HFFc6 (cell line): ENCODE data around the gene CALHM2. TPM values are rescaled to one million over a fixed set of nuclear protein-coding genes. Genes with fewer than 3 reads are reported as not detected.
"Not testable (repeated sequence)": the region's sequence is repeated elsewhere in the genome, so short reads cannot be mapped to it uniquely, and the experiment has no call there.

Experiments used
- DNase-seq: peaks from one replicate; pipeline ENCODE4 v3.0.0-alpha.2; 2018
- H3K27ac Mint-ChIP-seq: 2 replicates; pipeline ENCODE4 v1.8.0; 2020; ENCODE audit warnings: mild to moderate bottlenecking, mixed read lengths
- H3K27me3 Mint-ChIP-seq: 2 replicates; pipeline ENCODE4 v1.8.0; 2021; ENCODE audit warnings: mild to moderate bottlenecking, moderate library complexity, mixed read lengths; ENCODE audit not compliant: insufficient read depth
- H3K36me3 Mint-ChIP-seq: 2 replicates; pipeline ENCODE4 v1.8.0; 2021; ENCODE audit warnings: low read depth, mixed read lengths
- H3K4me1 Mint-ChIP-seq: 2 replicates; pipeline ENCODE4 v1.8.0; 2020; ENCODE audit warnings: low read depth, mixed read lengths
- H3K4me3 Mint-ChIP-seq: 2 replicates; pipeline ENCODE4 v1.8.0; 2020; ENCODE audit warnings: mild to moderate bottlenecking, moderate library complexity, mixed read lengths
- H3K9me3 Mint-ChIP-seq: 2 replicates; pipeline ENCODE4 v1.8.0; 2020; ENCODE audit warnings: mild to moderate bottlenecking, mixed read lengths
- CTCF ChIP-seq: fragments of 200-600 bp; sonication (generic); IDR thresholded peaks from 2 replicates; pipeline ENCODE4 v1.5.0; 2021; ENCODE audit warnings: antibody characterized with exemption, mild to moderate bottlenecking
- total RNA-seq, 6 experiments: library from RNA; stranded (reverse); fragmentation: NEBNext Ultra II Directional; extraction: Animal tissue kit (Norgen Biotek cat#: 25700); gene quantifications; 2 replicates in 1 of 6; 3 replicates in 5 of 6; pipeline ENCODE4 v1.2.3, GENCODE V29; 2021

The CALHM2 gene
- total RNA-seq, 6 experiments from 2014 or later, result 41.0 to 46.0 (median 45.1) TPM

- peak; percentile 95 for DNase-seq
- H3K27me3 Mint-ChIP-seq, result peaks cover 24% of the 10 kb centered on the region
- H3K36me3 Mint-ChIP-seq, result no peaks in the 10 kb centered on the region
- H3K4me1 Mint-ChIP-seq, result peaks cover 33% of the 10 kb centered on the region
- TF ChIP-seq CTCF, result no peak
- peak overlapping the region; percentile 71 for H3K27ac Mint-ChIP-seq
- H3K9me3 Mint-ChIP-seq, result no peaks in the 10 kb centered on the region
- peak overlapping the region; percentile 50 for H3K4me3 Mint-ChIP-seq
Measured at GRCh38 chr10:103491729-103492364, 39.7 kb upstream of the CALHM2 start.

GRCh38 chr10:103490986-103491314 lies 38.8 kb upstream of the CALHM2 start:
- no peak for TF ChIP-seq CTCF
- H3K4me3 Mint-ChIP-seq, result no peak overlapping the region
- H3K4me1 Mint-ChIP-seq, result peaks cover 38% of the 10 kb centered on the region
- H3K27me3 Mint-ChIP-seq, result peaks cover 22% of the 10 kb centered on the region
- no peak overlapping the region; the same call in 1 of the 2 replicates for H3K27ac Mint-ChIP-seq
- H3K9me3 Mint-ChIP-seq, result no peaks in the 10 kb centered on the region
- no peaks in the 10 kb centered on the region for H3K36me3 Mint-ChIP-seq
- no peak for DNase-seq

GRCh38 chr10:103487410-103487708 lies 35.2 kb upstream of the CALHM2 start:
- peaks cover 3% of the 10 kb centered on the region for H3K27me3 Mint-ChIP-seq
- H3K4me1 Mint-ChIP-seq, result peaks cover 33% of the 10 kb centered on the region
- H3K9me3 Mint-ChIP-seq, result no peaks in the 10 kb centered on the region
- no peak for TF ChIP-seq CTCF
- no peaks in the 10 kb centered on the region for H3K36me3 Mint-ChIP-seq
- no peak overlapping the region for H3K4me3 Mint-ChIP-seq
- no peak overlapping the region for H3K27ac Mint-ChIP-seq
- no peak for DNase-seq

GRCh38 chr10:103486635-103487409 lies 34.7 kb upstream of the CALHM2 start:
- DNase-seq, H3K27ac Mint-ChIP-seq, H3K36me3 Mint-ChIP-seq, H3K27me3 Mint-ChIP-seq, H3K9me3 Mint-ChIP-seq, H3K4me3 Mint-ChIP-seq: not testable (repeated sequence)
- H3K4me1 Mint-ChIP-seq, result peaks cover 33% of the 10 kb centered on the region

GRCh38 chr10:103481974-103482531 lies 29.9 kb upstream of the CALHM2 start:
- peak; percentile 85 for TF ChIP-seq CTCF
- Mint-ChIP-seq H3K9me3 (no peaks in the 10 kb centered on the region), H3K4me3 (no peak overlapping the region), H3K27me3 (peaks cover 3% of the 10 kb centered on the region), H3K4me1 (peaks cover 45% of the 10 kb centered on the region), H3K27ac (peak overlapping the region; percentile 78), H3K36me3 (no peaks in the 10 kb centered on the region)
- peak; percentile 72 for DNase-seq

- Mint-ChIP-seq H3K9me3 (no peaks in the 10 kb centered on the region), H3K36me3 (no peaks in the 10 kb centered on the region), H3K4me3 (peak overlapping the region; percentile 34; the same call in 1 of the 2 replicates), H3K27ac (peak overlapping the region; percentile 73; the same call in 1 of the 2 replicates), H3K27me3 (peaks cover 3% of the 10 kb centered on the region), H3K4me1 (peaks cover 36% of the 10 kb centered on the region)
- peak; percentile 44 for DNase-seq
- no peak for TF ChIP-seq CTCF
Measured at GRCh38 chr10:103480521-103480920, 28.4 kb upstream of the CALHM2 start.
